ENCODE data around the gene FANCE.

Gene FANCE

GRCh38 chr6:35486005-35486925 is 34.1 kb downstream of the FANCE start:
- no peak for DNase-seq

GRCh38 chr6:35487658-35488516 is 35.7 kb downstream of the FANCE start:
- no peak for DNase-seq

GRCh38 chr6:35488517-35488862 is 36.4 kb downstream of the FANCE start:
- DNase-seq: no peak

- DNase-seq: no peak
Observed at GRCh38 chr6:35489066-35489465, 36.9 kb downstream of the FANCE start.

GRCh38 chr6:35489995-35490791 is 38.1 kb downstream of the FANCE start:
- no peak for DNase-seq

- DNase-seq: no peak
Observed at GRCh38 chr6:35490821-35491557, 38.9 kb downstream of the FANCE start.

- no peak for DNase-seq
Observed at GRCh38 chr6:35491558-35492257, 39.6 kb downstream of the FANCE start.

GRCh38 chr6:35492258-35492973 is 40.3 kb downstream of the FANCE start:
- DNase-seq: no peak

- no peak for DNase-seq
Observed at GRCh38 chr6:35492974-35493284, 40.8 kb downstream of the FANCE start.

- DNase-seq: no peak
Observed at GRCh38 chr6:35493307-35493983, 41.3 kb downstream of the FANCE start.

GRCh38 chr6:35494161-35494563 is 42.0 kb downstream of the FANCE start:
- peak; percentile 24 for DNase-seq

GRCh38 chr6:35495258-35496035 is 43.3 kb downstream of the FANCE start:
- no peak for DNase-seq

- no peak for DNase-seq
Observed at GRCh38 chr6:35496036-35496840, 44.1 kb downstream of the FANCE start.

- DNase-seq: peak; percentile 61
Observed at GRCh38 chr6:35496841-35497570, 44.9 kb downstream of the FANCE start, which contains the start of gene TEAD3. Gene TEAD3 (minus strand): TSS chr6:35497079.

GRCh38 chr6:35497571-35498421 is 45.7 kb downstream of the FANCE start:
- DNase-seq: peak; percentile 45

GRCh38 chr6:35498422-35499067 is 46.4 kb downstream of the FANCE start:
- no peak for DNase-seq
